Kidney capillary endothelial cell (primary cell): Measurements from ENCODE around the gene TMEM222.

Experiments
- DNase-seq: peaks from one replicate; pipeline ENCODE4 v3.0.0-alpha.2; 2018; ENCODE audit warnings: low spot score

The TMEM222 gene

GRCh38 chr1:27306892-27307761 lies 14.8 kb upstream of the TMEM222 start:
- no peak for DNase-seq

- no peak for DNase-seq
These were observed 13.9 kb upstream of the TMEM222 start for GRCh38 chr1:27307874-27308598.

- DNase-seq = no peak
These were observed 7.8 kb upstream of the TMEM222 start for GRCh38 chr1:27314169-27314568.

GRCh38 chr1:27314737-27315136 lies 7.2 kb upstream of the TMEM222 start:
- DNase-seq = no peak

- DNase-seq = no peak
These were observed 5.1 kb upstream of the TMEM222 start for GRCh38 chr1:27316860-27317259.

GRCh38 chr1:27318136-27318535 lies 3.8 kb upstream of the TMEM222 start:
- DNase-seq = no peak

- no peak for DNase-seq
These were observed 3.4 kb upstream of the TMEM222 start for GRCh38 chr1:27318596-27318995.

- DNase-seq = no peak
These were observed 742 bp downstream of the TMEM222 start for GRCh38 chr1:27322569-27323240.

- DNase-seq = no peak
These were observed 3.3 kb downstream of the TMEM222 start for GRCh38 chr1:27325286-27325685.

- no peak for DNase-seq
These were observed 6.0 kb downstream of the TMEM222 start for GRCh38 chr1:27327964-27328363.

- DNase-seq = no peak
These were observed 8.8 kb downstream of the TMEM222 start for GRCh38 chr1:27330786-27331185.

- no peak for DNase-seq
These were observed 9.5 kb downstream of the TMEM222 start for GRCh38 chr1:27331426-27331825.

- DNase-seq = no peak
These were observed 10.0 kb downstream of the TMEM222 start for GRCh38 chr1:27331922-27332321.

- DNase-seq = peak; percentile 40
These were observed 10.7 kb downstream of the TMEM222 start for GRCh38 chr1:27332536-27333281.

- DNase-seq = no peak
These were observed 11.8 kb downstream of the TMEM222 start for GRCh38 chr1:27333717-27334279.

GRCh38 chr1:27335506-27336422 lies 13.8 kb downstream of the TMEM222 start:
- DNase-seq = no peak

GRCh38 chr1:27336756-27337155 lies 14.8 kb downstream of the TMEM222 start:
- no peak for DNase-seq

GRCh38 chr1:27338751-27339150 lies 16.8 kb downstream of the TMEM222 start:
- DNase-seq = no peak

GRCh38 chr1:27339213-27339612 lies 17.2 kb downstream of the TMEM222 start:
- no peak for DNase-seq

- peak; percentile 42 for DNase-seq
These were observed 19.7 kb downstream of the TMEM222 start, which contains the start of gene SYTL1 for GRCh38 chr1:27341525-27342252. Gene SYTL1, plus strand, starts transcription at chr1:27342022. Its CDS starts 3,313 bp downstream, at chr1:27345335.
